HG03108 (cell line): Measurements from ENCODE around the gene MYO5B.
"Not testable (repeated sequence)": the region's sequence is repeated elsewhere in the genome, so short reads cannot be mapped to it uniquely, and the experiment has no call there.

Experiments used
- ATAC-seq: cut with Tn5 transposase; IDR thresholded peaks from one replicate; pipeline ENCODE4 v1.9.1; 2021; ENCODE audit warnings: moderate library complexity; ENCODE audit not compliant: unreplicated experiment

Gene MYO5B

DNA sequence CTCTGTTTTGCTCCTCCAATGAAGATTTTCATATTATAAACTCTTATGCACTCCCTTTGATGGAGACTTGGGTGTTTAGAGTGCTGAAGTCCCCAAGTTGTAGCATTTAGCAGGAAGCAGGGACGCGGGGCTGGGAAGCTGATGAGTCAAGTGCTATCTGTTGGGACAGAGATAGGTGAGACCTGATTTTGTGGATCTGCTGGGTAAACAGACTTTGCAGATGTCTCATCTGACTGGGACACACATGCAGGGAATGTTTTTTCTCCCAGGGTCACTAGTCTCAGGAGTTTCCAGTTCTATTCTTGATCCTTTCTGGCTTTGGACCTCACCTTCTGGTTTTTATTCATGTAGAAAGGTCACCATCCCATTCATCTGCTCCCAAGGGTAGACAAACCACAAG, 301.9 kb downstream of the MYO5B start:
- ATAC-seq: no peak

DNA sequence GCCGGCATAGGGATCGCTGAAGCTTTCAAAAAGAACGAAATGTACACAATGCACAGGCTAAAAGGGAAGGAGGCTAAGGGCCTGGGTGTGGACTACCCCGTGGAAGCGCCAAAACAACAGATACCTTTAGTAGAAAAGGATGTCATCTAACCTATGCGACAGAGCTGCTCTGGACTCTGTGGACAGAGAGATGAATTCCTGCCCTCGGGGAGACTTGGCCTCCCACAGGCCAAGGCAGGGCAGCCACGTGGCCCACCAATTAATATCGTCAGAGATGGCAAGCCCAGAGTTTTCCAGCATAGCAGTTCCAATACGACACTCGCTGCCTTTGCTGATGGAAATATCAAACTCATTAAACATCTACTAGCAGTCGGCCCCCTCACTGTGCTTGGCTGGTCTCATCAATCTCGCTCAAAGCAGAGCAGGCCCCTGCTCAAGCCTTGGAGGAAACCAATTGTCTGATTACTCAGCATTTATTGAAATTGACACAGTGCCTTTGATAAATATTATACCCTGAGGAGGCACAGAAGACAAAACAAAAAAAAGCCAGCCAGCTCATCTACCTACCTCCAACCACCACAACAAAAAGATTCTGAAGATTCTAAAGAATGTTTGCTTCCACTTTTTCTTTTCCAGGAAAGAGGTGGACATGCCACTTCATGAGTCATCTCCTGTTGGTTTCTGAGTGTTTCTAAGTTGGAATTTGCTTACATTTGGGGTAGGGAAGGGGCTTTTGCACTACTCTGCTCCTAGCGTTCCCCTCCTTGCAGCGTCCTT, 302.6 kb downstream of the MYO5B start:
- no peak for ATAC-seq

DNA sequence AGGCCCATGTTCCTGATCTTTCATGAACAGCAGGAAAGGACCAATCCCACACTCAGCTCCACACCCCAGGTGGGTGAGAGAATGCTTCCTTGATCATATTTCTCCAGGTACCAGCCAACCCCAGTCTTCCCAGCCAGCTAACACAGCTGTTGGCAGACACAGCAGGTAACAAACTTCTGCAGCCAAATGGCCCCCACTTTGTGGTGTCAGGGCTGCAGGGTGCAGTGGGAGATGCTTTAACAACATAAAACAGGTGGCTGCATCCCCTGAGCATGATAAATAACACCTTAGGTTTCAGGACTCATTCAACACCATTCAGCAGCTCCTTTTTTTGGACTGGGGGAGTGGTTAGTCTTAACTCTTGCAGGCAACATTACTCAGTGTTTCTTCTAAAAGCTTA, 304.9 kb downstream of the MYO5B start:
- ATAC-seq: no peak

DNA sequence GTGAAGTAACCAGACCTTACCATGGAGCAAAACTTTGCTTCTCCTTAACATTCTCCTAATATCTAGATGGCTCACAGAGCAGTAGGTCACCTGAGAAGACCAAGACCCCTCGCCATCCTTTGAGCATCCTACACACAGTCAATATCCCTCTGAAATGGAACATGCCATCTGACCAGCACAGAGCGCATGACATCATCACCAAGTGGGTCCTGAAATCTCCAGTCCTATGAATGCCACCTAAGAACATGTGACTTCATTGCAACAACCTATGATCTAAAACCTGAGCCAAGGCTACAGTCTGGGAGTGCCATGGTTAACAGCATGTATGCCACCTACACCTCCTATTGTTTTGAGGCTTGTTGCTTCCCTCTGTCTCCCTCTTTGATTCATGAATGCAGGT, 305.4 kb downstream of the MYO5B start:
- not testable (repeated sequence) for ATAC-seq

DNA sequence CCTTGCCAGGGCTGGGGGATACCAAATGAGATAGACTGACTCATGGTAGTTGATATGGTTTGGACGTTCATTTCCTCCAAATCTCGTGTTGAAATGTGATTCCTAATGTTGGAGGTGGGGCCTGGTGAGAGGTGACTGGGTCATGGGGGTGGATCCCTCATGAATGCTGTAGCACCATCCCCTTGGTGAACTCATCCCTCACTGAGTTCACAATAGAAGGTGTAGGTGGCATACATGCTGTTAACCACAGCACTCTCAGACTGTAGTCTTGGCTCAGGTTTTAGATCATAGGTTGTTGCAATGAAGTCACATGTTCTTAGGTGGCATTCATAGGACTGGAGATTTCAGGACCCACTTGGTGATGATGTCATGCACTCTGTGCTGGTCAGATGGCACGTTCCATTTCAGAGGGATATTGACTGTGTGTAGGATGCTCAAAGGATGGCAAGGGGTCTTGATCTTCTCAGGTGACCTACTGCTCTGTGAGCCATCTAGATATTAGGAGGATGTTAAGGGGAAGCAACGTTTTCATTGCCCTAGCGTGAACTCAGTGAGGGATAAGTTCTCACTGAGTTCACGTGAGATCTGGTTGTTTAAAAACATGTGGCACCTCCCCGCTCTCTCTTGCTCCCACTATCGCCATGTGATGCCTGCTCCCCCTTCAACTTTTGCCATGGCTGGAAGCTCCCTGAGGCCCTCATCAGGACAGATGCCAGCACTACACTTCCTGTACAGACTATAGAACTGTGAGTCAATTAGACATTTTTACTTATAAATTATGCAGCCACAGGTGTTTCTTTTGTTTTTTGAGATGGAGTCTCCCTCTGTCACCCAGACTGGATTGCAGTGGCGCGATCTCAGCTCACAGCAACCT, 307.8 kb downstream of the MYO5B start:
- no peak for ATAC-seq

DNA sequence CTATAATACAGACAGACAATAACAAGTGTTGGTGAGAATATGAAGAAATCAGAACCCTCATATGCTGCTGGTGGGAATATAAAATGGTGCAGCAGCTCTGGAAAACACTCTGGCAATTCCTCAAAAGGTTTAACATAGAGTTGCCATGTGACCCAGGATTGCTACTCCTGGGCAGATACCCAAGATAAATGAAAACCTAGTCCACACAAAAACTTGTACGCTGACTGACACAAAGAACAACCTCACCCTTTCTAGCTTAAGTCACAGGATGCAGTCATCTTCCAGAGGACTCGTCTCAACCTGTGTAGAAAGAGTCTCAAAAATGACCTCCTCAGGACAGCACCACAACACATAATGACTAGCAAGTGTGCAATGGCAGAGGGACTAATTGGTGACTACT, 310.0 kb downstream of the MYO5B start:
- no peak for ATAC-seq

DNA sequence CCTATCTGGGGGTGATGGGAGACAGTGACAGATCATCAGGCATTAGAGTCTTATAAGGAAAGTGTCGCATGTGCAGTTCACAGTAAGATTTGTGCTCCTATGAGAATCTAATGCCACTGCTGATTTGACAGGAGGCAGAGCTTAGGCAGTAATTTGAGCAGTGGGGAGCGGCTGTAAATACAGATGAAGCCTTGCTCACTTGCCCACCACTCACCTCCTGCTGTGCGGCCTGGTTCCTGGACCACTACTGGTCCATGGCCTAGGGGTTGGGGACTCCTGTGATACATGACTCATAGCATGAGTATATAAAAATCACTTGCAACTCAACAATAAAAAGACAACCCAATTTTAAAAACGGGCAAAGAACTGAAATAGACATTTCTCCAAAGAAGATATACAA, 310.5 kb downstream of the MYO5B start:
- ATAC-seq: no peak

DNA sequence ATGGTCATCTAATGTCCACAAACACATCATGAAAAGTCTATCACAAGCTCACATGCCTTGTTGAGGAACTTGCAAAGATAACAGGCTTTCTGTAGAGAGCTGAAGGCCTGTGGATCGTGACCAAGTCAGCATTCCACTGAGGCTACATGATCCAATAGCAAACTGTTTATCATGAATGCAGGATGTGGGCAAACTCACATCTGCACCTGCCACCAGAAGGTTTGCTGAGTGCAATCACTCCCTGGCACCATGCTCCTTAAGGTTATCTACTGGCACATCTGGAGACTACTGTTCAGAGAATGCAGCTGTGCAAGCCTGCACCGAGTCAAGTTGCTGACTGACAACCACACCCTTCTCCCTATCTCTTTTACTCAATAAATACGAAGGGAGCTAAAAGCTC, 314.3 kb downstream of the MYO5B start:
- no peak for ATAC-seq

DNA sequence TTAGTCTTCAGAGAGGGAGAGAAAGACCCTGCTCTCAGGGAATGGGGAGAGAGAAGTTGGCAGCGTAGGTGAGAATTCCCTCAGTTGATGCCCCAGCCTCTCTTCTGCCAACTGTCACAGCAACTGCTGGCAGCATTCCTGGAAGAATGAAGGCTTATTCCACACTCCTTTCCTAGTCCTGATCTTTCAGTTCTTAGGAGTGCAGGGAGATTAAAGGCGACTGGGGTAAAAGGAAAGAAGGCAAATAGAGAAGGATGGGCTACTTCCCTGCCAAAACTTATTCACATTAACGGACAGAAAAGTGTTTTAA, 315.7 kb downstream of the MYO5B start:
- no peak for ATAC-seq

DNA sequence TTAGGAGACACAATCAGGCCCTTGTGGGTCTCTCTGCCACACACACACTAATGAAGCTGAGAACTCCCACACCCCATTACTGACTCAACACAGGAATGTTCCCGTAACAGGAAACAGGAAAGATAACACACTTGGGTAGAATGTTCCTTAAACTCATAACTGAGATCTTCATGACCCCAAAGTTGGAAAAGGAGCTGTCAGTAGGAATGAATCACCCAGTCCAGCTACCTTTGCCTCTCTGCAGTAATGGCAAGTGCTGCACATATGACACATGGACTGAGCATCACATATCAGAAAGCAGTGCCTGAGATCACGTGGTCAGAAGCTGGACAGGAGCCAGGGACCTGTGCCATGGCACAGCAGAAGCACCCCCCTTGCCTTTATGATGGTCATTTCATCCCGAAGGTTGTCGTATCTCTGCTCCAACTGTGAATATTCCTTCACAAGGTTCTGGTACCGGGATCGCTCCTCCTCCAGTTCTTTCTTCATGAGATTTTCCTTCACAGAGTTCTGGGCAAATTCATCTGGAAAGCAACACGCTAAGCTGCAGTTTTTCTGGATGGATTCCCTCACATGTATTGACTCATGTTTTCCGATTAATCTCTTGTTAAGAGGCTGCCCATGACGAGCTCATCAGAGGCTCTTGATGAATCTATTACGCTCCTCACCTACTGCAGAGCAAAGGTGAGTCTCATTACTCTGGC, 316.2 kb downstream of the MYO5B start:
- no peak for ATAC-seq

DNA sequence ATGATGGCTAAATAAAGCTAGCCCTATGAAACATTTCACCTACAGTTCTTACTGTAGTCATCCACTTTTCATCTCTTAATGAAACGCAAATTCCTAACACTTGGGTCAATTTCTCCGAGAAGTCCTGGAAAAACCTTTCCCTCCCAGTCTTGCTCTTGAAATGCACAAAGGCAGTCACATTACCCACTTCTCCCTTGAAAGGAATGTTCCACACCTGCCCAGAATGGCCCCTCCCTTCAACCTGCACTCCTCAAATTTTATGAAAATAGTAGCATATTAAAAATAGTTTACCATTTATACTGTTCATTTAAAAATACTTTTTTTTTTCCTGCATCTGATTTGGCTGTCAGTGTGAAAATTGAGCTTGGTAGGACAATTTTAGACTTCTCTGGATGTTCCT, 316.9 kb downstream of the MYO5B start:
- no peak for ATAC-seq

DNA sequence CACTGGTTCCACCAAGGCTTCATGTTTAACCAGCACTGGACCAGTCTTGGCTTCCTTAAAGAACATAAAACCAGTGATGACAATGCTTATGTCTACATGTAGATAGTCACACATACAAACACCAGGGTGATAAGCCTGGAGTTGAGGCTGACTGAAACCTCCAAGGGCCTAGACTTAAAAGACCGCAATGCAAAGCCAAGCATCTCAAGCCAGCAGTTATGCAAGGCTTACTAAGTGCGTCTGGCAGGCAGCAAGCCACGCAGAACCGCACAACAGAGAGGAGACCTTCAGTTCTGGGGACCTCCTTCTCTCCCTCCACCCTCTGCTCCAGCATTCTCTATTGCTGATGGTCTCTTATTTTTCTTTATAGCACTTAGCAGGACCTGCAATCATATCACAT, 318.4 kb downstream of the MYO5B start:
- no peak for ATAC-seq

DNA sequence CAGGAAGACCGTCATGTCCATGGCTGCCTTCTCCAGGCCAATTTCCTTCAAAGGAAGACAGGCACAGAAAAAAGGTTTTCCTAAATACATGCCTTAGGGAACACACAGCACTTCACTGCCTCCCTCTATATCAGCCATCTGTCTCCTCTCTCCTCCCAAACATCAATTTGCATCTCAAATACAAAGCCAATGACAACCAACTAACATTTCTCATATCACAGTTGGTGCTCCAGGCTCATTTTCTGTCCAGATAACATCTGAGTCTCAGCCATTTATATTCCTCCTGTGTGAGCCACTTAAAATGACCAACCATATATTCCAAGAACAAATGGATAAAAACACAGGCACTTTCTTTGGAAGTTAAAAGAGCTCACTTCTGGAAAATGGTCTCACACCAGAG, 319.2 kb downstream of the MYO5B start:
- ATAC-seq: no peak

DNA sequence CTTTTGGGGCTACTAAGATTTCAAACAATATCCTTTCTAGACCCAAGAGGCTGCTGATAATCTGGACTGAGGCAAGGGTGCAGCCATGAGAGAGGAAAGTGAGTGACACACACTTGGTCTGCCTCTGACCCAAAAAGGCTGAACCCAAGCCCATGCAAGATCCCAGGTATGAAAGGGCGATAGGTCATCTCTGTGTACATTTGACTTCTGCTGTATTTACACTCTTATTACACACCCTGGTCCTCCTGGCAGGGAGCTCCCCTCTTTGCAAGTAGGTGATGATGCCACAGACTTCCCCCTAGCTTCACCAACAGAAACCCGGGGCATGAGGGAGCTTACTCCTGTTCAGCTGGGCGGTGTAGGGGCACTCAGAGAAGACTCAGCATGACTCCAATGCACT, 319.8 kb downstream of the MYO5B start:
- ATAC-seq: no peak

DNA sequence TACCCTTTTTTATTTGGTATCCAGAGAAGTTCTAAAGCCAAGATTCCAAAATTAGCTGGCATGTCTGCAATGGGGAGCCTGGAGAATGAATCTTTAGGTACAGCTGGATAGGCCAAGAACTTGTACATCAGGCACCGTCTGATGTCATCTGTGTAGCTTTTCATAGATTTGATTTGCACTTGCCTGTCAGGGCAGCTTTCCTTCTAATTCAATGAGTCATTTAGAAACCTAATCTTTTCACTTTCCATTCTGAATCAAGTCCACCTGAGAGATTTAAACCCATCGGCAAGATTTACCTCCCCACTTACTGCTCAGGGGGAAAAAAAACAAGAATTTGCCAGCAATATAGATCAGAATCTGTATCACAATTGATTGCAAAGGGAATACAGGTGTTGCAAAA, 320.7 kb downstream of the MYO5B start:
- ATAC-seq: no peak

DNA sequence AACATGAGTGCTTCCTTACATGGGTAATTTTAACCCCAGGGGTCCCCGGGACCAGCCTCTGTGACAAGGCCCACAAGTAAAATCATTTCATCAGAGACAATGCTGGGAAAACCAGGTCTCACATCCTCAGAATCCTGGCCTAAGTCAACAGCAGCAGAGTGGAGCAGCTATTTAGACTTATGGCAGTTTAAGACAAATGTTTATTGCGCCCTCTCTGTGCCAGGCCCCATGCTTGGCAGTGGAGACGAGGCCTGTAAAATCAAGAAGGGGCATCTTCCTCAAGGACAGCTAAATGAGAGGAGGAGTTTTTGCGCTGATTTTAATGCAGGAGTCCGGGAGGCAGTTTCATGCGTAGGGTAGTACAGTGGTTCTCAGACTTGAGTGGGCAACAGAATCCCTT, 325.6 kb downstream of the MYO5B start:
- ATAC-seq: no peak

DNA sequence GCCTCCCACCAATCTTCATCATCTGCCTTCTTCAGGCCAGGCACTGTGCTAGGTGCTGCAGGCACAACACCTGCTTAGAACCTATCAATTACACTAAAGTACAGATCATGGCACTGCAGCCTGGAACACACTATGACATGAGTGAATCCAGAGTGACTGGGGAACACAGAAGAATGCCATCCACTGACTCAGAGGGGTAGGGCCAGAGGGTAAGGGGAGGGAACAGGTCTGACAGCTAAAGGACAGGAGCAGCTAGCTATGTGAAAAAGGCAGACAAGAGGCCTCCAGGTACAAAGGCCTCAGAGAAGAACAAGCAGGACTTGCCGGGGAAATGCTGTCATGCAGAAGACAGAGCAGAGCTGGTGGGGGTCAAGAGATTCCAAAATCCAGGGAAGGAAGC, 328.3 kb downstream of the MYO5B start:
- no peak for ATAC-seq

DNA sequence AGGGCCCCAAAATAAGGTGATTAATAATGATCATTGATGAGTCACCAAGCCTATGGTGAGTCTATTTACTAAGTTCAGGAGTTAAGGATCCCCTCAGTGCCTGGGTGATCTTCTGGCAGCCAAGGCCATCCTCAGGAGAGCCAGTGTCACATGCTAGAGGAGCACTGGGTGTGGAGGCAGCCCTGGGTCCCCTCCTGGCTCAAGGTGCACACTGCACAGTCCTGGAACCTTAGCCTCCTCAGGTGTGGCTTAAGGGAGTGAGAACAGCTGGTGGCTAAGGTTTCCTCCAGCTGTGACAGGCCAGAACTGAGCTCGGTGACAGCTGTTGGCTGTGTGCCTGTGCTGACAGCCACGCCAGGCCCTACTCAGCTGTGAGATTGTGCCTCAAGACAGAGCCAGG, 329.5 kb downstream of the MYO5B start:
- no peak for ATAC-seq

DNA sequence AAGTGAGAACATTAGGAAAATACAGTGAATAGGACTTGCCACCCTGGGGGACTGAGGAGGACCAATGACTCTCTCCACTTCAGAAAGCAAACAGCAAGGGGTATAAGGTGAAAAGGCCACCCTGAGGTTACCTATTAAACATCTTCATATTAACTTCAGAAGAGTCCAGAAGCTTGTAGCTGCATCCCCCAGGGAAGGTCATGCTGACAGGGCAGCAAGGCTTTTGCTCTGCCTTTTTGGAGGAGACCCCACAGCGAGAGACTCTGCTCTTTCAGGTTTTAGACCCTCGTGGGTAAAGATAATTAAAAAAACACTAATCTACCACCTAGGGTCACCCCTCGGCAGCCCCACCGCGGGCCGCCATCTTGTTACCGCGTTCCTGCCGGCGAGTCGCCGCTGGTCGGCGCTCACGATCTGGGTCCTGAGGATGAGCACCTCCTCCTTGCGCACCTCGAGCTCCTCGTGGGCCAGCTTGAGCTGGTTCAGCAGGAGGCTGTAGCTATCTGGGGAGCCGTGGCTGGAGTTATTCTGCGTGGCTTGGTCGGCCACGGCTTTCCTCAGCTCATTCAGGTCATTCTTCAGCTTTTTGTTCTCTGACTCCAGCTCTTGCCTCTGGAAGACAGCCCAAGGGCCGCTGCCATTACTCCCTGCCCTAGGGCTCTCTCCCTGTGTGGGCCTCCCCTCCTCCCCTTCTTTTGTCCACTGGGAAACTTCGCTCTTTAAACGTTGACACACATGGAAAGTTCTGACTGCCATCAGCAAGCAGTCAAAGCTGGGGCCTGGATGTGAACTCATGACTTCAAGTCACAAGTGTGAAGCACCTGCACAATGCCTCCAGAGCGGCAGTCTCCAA, 331.0 kb downstream of the MYO5B start:
- ATAC-seq: no peak

DNA sequence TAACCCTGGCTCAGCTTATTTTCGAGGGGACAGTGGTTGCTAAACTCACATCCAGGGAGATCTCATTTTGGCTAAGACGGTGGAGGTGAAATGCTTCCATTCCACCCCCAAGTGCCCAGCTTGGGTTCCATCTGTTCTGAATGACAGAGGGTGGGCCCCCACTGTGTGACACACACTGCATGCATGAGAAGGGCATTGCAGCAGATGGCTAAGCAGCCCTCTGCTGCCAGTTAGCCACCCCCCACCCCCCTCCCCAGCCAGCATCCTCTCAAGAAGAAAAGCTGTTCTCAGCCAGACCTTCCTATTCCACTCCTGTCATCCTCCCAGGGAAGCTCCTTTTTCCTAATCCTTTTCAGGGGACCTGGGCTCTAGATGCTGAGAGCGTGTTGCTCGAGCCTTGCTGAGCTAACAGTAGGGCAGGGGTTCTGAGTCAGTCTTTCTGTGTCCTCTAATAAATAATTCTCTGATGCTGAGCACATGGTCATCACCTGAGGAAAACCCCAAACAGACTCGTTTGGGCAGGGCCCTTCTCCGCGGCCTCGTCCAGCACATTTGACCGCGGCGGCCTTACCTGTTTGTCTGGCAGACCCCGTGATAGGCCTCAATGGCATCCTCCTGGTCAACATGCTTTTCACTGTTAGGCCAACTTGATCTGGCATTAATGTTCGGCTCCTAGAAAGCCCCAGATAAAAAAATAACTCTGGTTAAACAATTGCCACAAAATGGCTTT, 332.1 kb downstream of the MYO5B start:
- ATAC-seq: no peak
